Transverse colon (tissue), 4 donors: ENCODE data around the gene MAN1C1. TPM values are rescaled to one million over a fixed set of nuclear protein-coding genes. Genes with fewer than 3 reads are reported as not detected.

Experiments used
- DNase-seq: peaks from one replicate; pipeline ENCODE4 v3.0.0-alpha.2; 2019
- H3K27ac ChIP-seq, 4 donors: fragments of 200-600 bp; sonication (generic); 2 replicates each; pipeline ENCODE4 v1.5.1; 2016 to 2018; ENCODE audit warnings: inconsistent platforms in 4 of 4
- H3K27me3 ChIP-seq: fragments of 200-600 bp; sonication (generic); 2 replicates; pipeline ENCODE4 v1.5.1; 2017; ENCODE audit warnings: inconsistent platforms
- H3K36me3 ChIP-seq, 4 donors: fragments of 200-600 bp; sonication (generic); 2 replicates each; pipeline ENCODE4 v1.5.1; 2017 to 2019; ENCODE audit warnings: inconsistent platforms in 4 of 4
- H3K4me1 ChIP-seq, 4 donors: fragments of 200-600 bp; sonication (generic); 2 replicates each; pipeline ENCODE4 v1.5.1; 2017 to 2020; ENCODE audit warnings: inconsistent platforms in 4 of 4
- H3K4me3 ChIP-seq, 4 donors: fragments of 200-600 bp; sonication (generic); 1 replicate in 1 of 4; 2 replicates in 3 of 4; pipeline versions ENCODE4 v1.5.1 to v1.6.1; 2017 to 2019; ENCODE audit warnings: inconsistent platforms in 4 of 4
- H3K9me3 ChIP-seq, 2 donors: fragments of 200-600 bp; sonication (generic); 2 replicates each; pipeline ENCODE4 v1.5.1; 2017 to 2019; ENCODE audit warnings: inconsistent platforms in 2 of 2
- EP300 ChIP-seq: sonication (generic); formaldehyde crosslinking; IDR thresholded peaks from one replicate; pipeline ENCODE4 v1.6.1; 2017; ENCODE audit warnings: antibody characterized with exemption, low read depth
- POLR2A ChIP-seq: fragments of 450-650 bp; IDR thresholded peaks from one replicate; pipeline ENCODE4 v1.6.1; 2016; ENCODE audit warnings: antibody characterized with exemption, mild to moderate bottlenecking, moderate library complexity
- POLR2AphosphoS5 ChIP-seq, 3 donors: sonication (generic); formaldehyde crosslinking; IDR thresholded peaks; one replicate each; pipeline ENCODE4 v1.6.1; 2016; ENCODE audit warnings: antibody characterized with exemption in 3 of 3
- WGBS, 2 donors: methylation state at CpG; one replicate each; pipeline ENCODE4 v1.1.5; 2018; ENCODE audit warnings: low coverage in 1 of 2; 5-methylcytosine and 5-hydroxymethylcytosine counted together
- in situ Hi-C, 4 donors: fragments of 200-750 bp; cut with MboI; loops; one replicate each; pipeline versions ENCODE4 v1.15.0 to v1.15.1; 2017; ENCODE audit warnings: low sequenced_read_pairs in 3 of 4, low pct_ligation_motif_present in 1 of 4, low pct_unique_long_range_greater_than_20kb in 1 of 4
- intact Hi-C: fragments of 100-400 bp; cut with DNase I; formaldehyde crosslinking; loops from one replicate; pipeline ENCODE4 v1.15.1; 2023; ENCODE audit warnings: low total_unique reads
- total RNA-seq, 4 donors: library from RNA; depleted of rRNA; stranded (reverse); fragments of >200 nt; gene quantifications; one replicate each; pipeline ENCODE4 v1.1.0, GENCODE V29; 2016
- TF ChIP-seq, protein P1 (sequence below), 5 experiments: fragments of 200-600 bp in 3 of 5; fragments of 450-650 bp in 2 of 5; sonication (generic) in 3 of 5; IDR thresholded peaks; 1 replicate in 2 of 5; 2 replicates in 3 of 5; pipeline ENCODE4 v1.5.1; 2016 to 2017; ENCODE audit warnings: antibody characterized with exemption in 5 of 5, inconsistent platforms in 3 of 5, mild to moderate bottlenecking in 2 of 5, moderate library complexity in 1 of 5

Gene MAN1C1
- total RNA-seq, 4 donors from 2014 or later = 2.4 to 6.8 (median 4.3) TPM

DNA sequence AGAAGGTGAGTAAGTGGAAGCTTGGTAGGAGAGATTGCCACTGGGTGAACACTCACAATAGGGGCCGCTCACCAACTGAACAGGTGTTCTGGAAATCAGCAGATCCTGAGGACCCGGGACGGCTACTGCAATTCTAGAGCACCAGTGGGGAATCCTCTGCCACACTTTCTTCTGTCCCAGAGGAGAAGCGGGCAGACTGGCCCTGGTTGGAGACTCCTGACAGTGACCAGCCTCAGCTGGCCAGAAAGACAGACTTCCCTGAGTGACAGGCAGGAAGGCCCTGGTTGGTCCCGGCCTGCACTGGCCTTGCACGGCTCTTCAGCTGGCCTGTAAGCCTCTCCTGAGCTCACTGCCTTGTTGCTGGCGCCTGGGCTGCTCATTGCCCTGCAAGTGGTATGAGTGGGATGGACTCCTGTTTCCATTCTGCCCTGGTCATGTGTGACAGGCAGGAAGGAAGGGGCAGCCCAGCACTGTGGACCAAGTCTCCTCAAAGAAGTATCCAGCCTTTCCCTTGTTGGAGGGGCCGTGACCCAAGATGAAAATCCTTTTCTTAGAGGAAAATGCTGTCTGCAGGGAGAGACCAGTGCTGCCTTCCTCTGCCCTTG, 34.5 kb downstream of the MAN1C1 start:
- Histone ChIP-seq H3K9me3 (no peaks in the 10 kb centered on the region), H3K4me3 (no peak overlapping the region), H3K36me3 (no peaks in the 10 kb centered on the region), H3K27me3 (no peaks in the 10 kb centered on the region), H3K27ac (no peak overlapping the region), H3K4me1 (peaks cover 0 to 13% (median 0%) of the 10 kb centered on the region in 4 donors)
- TF ChIP-seq POLR2AphosphoS5 (IDR thresholded peaks at IDR 0.05) (no peak), EP300 (no peak), POLR2A (no peak)
- TF ChIP-seq, protein P1, sequence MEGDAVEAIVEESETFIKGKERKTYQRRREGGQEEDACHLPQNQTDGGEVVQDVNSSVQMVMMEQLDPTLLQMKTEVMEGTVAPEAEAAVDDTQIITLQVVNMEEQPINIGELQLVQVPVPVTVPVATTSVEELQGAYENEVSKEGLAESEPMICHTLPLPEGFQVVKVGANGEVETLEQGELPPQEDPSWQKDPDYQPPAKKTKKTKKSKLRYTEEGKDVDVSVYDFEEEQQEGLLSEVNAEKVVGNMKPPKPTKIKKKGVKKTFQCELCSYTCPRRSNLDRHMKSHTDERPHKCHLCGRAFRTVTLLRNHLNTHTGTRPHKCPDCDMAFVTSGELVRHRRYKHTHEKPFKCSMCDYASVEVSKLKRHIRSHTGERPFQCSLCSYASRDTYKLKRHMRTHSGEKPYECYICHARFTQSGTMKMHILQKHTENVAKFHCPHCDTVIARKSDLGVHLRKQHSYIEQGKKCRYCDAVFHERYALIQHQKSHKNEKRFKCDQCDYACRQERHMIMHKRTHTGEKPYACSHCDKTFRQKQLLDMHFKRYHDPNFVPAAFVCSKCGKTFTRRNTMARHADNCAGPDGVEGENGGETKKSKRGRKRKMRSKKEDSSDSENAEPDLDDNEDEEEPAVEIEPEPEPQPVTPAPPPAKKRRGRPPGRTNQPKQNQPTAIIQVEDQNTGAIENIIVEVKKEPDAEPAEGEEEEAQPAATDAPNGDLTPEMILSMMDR (IDR thresholded peaks at IDR 0.05) = no peak
- in situ Hi-C loops (no loop called here), intact Hi-C loops (no loop called here)
- 92 to 96% methylated on average over 3 to 8 of the region's 8 CpGs for WGBS, 2 donors
- DNase-seq = no peak

DNA sequence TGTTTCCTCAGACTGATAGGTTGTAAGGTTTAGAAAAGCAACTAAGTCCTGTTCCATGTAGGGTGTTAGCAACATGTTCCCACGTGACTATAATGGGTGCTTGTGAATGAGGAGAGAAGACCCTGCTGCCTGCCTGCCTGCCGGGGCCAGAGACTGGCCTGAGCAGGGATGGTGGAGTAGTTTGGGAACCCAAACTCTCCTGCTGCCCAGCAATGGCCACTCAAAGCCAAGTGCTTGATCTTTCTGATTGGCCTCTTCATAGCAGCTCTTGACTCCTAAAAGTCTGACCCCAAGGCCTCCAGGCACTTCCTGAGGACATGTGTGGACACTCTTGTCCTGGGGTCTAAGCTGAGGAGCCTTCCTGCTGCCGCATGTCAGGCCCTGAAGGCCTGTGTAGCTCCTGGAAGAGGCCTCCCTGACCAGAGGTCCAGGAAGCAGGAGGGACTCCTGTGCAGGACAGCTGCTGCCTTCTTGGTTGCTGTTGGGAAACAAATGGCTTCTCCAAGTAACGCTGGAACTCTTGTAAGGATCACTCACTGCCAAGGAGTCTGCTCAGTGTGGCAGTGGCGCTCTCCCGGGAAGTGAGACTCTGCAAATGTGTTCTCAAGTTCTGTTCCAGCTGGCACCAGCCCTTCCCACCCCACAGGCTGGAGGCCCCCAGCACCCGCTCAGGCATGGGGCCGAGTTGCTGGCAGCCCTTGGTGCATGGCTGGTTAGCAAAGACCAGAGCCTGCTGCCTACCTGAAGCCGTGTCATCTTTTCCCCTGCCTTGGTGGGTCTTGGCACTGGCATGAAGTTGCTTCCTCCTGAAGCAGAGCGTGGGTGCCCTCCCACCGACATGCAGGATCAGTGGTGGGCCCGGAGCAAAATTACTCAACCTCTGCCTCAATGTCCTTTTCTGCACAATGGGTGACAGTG, 35.5 kb downstream of the MAN1C1 start:
- no peak for DNase-seq
- 92% methylated on average over 12 of the region's 12 CpGs; no CpG with 5 or more reads in 1 of the 2 donors for WGBS, 2 donors
- intact Hi-C loops (no loop called here), in situ Hi-C loops (no loop called here)
- no peak overlapping the region for H3K27ac ChIP-seq
- H3K27me3 ChIP-seq = no peaks in the 10 kb centered on the region
- no peaks in the 10 kb centered on the region for H3K36me3 ChIP-seq
- no peaks in the 10 kb centered on the region for H3K9me3 ChIP-seq
- H3K4me1 ChIP-seq = peaks cover 0 to 13% (median 0%) of the 10 kb centered on the region in 4 donors
- no peak overlapping the region for H3K4me3 ChIP-seq
- TF ChIP-seq, protein P1 (IDR thresholded peaks at IDR 0.05) = no peak
- TF ChIP-seq POLR2A (no peak), POLR2AphosphoS5 (IDR thresholded peaks at IDR 0.05) (no peak), EP300 (no peak)

DNA sequence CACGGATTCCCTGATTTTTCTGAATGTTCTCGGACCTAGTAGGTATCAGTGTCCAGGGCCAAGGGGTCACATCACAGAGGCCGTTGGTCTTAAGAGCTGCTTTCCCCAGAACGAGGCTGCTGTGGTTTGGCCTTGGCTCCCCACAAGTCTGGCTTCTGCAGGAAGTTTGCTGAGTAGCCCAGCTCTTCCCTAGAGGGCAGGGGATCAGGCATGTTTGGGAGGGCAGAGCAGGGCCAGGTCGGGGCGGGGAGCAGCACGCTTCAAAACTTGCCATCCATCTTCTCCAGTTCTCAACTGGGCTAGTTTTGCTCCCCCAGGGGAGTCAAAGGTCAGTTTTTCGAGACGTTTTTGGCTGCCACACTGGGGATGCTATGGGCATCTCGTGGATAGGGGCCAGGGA, 37.0 kb downstream of the MAN1C1 start:
- H3K36me3 ChIP-seq = no peaks in the 10 kb centered on the region
- H3K27ac ChIP-seq = no peak overlapping the region
- no peak overlapping the region for H3K4me3 ChIP-seq
- in situ Hi-C loops (no loop called here), intact Hi-C loops (no loop called here)
- H3K27me3 ChIP-seq = no peaks in the 10 kb centered on the region
- H3K9me3 ChIP-seq = no peaks in the 10 kb centered on the region
- DNase-seq = no peak
- 71 to 79% methylated on average over 6 to 10 of the region's 10 CpGs for WGBS, 2 donors
- no peak for TF ChIP-seq EP300
- TF ChIP-seq, protein P1 (IDR thresholded peaks at IDR 0.05) = no peak
- TF ChIP-seq POLR2A = no peak
- no peak for TF ChIP-seq POLR2AphosphoS5 (IDR thresholded peaks at IDR 0.05)
- peaks cover 0 to 15% (median 0%) of the 10 kb centered on the region in 4 donors for H3K4me1 ChIP-seq

DNA sequence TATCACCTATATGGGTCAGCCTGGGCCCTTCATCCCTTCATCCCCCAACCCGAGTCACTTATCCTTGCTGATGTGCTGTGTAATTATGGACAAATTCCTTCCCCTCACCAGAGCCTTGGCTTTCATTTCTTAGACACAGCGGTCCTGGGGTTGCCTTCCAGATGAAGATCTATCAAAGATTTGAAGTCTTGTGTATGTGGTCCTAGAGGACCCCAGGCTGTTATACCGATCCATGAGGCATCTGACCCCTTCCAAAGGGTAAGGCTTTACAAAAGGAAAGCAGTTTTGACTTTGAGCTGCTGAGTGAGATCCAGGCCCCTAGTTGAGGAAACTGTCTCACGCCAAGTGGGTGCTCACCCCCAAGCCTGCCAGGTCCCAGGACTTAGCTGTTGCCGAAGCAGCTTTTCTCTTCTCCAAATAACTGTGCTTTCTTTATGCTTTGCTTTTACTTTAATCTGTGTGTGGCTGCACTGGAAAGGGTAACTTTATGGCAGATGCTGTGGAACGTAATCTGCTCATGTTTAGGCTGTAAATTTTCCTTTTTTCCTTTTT, 37.6 kb downstream of the MAN1C1 start:
- Histone ChIP-seq H3K4me3 (no peak overlapping the region), H3K36me3 (no peaks in the 10 kb centered on the region), H3K9me3 (no peaks in the 10 kb centered on the region), H3K27ac (no peak overlapping the region), H3K4me1 (peaks cover 0 to 21% (median 0%) of the 10 kb centered on the region in 4 donors), H3K27me3 (no peaks in the 10 kb centered on the region)
- TF ChIP-seq POLR2A = no peak
- no peak for TF ChIP-seq POLR2AphosphoS5 (IDR thresholded peaks at IDR 0.05)
- TF ChIP-seq EP300 = no peak
- TF ChIP-seq, protein P1 (IDR thresholded peaks at IDR 0.05) = no peak
- intact Hi-C loops (no loop called here), in situ Hi-C loops (no loop called here)
- 87 to 93% methylated on average over 3 to 6 of the region's 6 CpGs for WGBS, 2 donors
- DNase-seq = no peak
